DMS153 treated with DMSO at 0.1 percent for 48 hours (cell line): ENCODE results near the gene XPC.
"Not testable (repeated sequence)": the region's sequence is repeated elsewhere in the genome, so short reads cannot be mapped to it uniquely, and the experiment has no call there.

ENCODE experiments used
- DNase-seq: peaks from one replicate; lab custom pipeline; 2025; ENCODE audit not compliant: unreplicated experiment; lab: John Stamatoyannopoulos, UW

The XPC gene

GRCh38 chr3:14122301-14122700 is 56.1 kb downstream of the XPC start:
- no peak for DNase-seq

DNA sequence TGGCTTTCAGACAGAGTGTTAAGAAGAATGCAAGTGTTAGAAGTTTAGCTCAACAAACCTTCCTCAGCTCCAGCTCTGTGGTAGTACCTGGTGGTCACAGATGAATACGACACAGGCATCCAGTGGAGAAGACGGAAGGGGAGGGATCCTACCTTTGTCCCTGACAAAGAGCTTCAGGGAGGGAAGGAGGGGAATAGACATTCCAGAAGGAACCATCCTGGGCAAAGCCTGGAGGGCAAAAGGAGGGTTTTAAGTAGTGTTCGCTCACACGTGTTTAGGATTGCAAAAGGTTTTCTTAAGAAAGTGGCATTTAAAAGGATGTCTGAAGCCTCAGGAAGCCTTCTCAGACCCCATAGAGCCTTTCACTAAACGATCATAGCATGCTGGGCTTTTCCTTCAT is 56.5 kb downstream of the XPC start:
- no peak for DNase-seq

DNA sequence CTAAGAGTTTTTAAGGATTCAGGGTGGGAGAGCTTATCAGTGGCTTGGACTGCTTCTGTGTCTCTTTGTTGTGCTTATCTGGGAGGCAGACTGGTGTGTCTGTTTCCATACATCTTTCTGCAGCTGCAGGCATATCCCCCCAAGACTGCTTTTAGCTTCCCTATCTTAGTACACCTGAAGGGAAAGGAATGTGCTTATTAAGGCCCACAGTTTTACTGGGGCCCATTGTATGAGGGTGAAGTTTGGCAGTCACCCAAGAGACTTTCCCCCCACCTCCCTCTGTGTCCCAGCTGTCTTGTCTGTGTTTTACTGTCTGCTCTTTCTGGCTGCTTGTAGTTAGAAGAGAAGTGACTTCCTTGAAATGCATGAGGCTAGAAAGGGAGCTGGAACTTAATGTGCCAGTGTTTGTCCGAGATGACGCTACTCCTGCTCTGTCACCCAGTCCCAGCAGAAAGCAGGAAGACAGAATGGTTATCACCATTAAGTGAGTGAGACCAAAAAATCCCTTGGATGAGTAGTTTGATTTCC is 57.4 kb downstream of the XPC start:
- DNase-seq = not testable (repeated sequence)

GRCh38 chr3:14120111-14120920 is 58.1 kb downstream of the XPC start:
- no peak for DNase-seq

GRCh38 chr3:14119651-14120050 is 58.8 kb downstream of the XPC start:
- DNase-seq = no peak

DNA sequence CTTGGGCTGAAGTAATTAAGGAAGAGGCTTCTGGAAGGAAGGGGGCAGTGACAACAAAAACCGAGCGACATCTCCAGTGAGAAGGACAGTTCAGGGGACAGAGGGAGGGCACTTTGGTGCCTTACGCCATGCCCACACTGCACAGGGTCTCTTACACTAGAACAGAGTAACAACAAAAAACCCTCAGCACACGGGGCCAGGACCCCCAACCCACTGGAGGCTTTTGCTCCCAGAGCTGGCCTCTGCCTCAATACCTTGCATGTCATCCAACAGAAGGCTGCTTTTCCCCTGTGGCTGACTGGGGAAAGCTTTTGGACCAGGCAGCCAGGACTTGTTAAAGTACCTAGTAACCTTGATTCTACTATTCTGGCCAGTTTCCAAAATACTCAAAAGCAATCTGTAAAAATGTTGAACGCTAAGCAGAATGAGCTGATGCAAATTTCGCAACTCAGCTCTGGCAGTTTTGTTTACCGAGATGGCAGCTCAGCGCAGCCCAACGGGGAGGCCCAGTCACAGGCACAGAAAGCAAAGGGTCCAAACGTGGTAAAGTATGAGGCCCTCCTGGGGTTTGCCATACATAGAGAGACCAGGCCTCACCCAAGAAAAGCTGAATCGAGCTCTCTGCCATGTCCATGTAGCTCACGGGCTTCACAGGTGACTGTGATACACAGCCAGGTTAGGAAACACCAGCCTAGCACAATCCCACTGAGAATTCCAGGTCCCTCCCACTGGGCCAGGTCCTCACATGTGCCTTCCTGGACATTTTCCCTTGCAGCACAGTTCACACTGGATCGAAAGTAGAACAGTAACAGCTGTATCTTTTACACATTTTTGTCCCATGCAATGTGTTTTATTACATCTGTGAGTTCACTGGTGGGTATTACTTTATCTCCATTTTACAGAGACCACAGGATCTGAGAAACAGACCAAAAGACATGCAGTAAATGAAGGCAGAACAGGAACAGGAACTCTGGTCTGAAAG is 59.7 kb downstream of the XPC start:
- no peak for DNase-seq

GRCh38 chr3:14117468-14118399 is 60.7 kb downstream of the XPC start:
- no peak for DNase-seq

- no peak for DNase-seq
Observed at GRCh38 chr3:14113965-14114635, 64.3 kb downstream of the XPC start.

GRCh38 chr3:14110699-14111098 is 67.7 kb downstream of the XPC start:
- DNase-seq = no peak

GRCh38 chr3:14109821-14110220 is 68.6 kb downstream of the XPC start:
- not testable (repeated sequence) for DNase-seq

DNA sequence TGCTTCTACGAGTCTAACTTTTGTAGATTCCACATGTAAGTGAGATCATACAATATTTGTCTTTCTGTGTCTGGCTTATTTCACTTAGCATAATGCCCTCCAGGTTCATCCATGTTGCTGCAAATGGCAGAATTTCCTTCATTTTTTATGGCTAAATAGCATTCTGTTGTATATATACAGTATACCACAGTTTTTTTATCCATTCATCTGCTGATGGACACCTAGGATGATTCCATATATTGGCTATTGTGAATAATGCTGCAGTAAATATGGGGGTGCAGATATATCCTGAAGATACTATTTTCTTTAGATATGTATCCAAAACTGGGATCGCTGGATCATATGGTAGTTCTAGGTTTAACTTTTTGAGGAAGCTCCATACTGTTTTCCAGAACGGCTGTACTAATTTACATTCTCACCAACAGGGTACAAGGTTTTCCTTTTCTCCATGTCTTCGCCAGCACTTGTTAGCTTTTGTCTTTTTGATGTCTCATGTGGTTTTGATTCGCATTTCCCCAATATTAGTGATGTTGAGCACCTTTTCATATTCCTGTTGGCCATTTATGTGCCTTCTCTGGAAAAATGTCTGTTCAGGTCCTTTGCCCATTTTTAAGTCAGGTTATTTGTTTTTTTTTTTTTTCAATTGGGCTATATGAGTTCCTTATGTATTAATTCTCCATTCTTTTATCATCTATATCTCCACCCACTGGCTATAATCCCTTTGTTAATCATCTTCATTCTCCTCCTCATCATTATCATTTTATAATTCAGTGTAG is 80.6 kb downstream of the XPC start:
- DNase-seq = no peak

GRCh38 chr3:14096742-14097141 is 81.7 kb downstream of the XPC start:
- DNase-seq = no peak
